Thyroid gland (tissue), 4 donors: ENCODE results near the gene NSMCE1.
A peak's percentile ranks its signal among the peaks of the same experiment; 100 is the strongest.

Source experiments
- POLR2A ChIP-seq, 2 donors: fragments of 450-650 bp; IDR thresholded peaks; one replicate each; pipeline ENCODE4 v1.6.1; 2017; ENCODE audit warnings: antibody characterized with exemption in 2 of 2, mild to moderate bottlenecking in 2 of 2, moderate library complexity in 1 of 2
- TF ChIP-seq, protein P1 (sequence below), 6 experiments: fragments of 200-600 bp in 3 of 6; fragments of 450-650 bp in 3 of 6; sonication (generic) in 3 of 6; IDR thresholded peaks; one replicate each; pipeline ENCODE4 v1.5.1; 2016 to 2019; ENCODE audit warnings: antibody characterized with exemption in 6 of 6, mild to moderate bottlenecking in 2 of 6, inconsistent platforms in 1 of 6, moderate library complexity in 1 of 6

DNA sequence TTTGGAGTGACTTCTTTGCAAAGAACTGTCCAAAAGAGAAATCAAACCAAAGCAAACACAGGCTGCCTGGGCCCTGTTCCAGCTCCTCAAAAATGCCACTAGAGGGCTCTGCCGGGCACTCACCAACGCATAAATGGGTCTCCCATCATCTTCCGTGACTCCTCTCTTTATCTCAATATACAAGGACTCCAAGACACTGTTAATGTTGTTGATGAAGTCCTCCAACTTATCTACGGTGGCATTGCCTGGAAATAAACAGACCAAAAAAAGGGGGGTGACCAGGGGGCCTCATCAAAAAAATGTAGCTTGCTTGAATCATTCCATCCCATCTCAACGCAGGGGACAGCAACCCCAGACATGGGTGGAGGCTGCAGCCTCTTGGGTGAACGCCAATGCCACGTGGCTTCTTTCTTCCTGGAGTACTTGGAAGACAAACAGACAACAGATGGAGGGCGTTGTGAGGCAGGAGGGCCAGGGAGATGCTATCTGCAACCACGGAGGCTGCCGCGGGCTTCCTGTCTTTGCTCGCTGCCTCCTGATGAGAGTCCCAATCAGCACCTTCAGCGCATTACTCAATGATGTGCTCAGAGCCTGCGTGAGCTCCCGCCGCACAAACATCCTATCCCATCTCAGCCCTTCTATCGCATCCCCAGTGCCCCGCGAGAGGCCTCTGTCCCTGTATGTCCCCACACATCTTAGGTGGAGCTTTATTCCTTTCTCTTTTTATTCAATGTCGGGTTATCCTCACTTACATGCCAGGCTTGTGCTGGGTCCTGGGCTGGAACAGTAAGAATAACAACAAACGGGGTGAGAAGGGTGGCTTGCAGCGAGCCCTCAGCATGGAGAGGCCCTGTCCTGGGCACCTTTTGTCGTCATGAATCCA is 33.3 kb downstream of the NSMCE1 start:
- TF ChIP-seq, protein P1, sequence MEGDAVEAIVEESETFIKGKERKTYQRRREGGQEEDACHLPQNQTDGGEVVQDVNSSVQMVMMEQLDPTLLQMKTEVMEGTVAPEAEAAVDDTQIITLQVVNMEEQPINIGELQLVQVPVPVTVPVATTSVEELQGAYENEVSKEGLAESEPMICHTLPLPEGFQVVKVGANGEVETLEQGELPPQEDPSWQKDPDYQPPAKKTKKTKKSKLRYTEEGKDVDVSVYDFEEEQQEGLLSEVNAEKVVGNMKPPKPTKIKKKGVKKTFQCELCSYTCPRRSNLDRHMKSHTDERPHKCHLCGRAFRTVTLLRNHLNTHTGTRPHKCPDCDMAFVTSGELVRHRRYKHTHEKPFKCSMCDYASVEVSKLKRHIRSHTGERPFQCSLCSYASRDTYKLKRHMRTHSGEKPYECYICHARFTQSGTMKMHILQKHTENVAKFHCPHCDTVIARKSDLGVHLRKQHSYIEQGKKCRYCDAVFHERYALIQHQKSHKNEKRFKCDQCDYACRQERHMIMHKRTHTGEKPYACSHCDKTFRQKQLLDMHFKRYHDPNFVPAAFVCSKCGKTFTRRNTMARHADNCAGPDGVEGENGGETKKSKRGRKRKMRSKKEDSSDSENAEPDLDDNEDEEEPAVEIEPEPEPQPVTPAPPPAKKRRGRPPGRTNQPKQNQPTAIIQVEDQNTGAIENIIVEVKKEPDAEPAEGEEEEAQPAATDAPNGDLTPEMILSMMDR (IDR thresholded peaks at IDR 0.05), result peak; percentile 55 to 87 (median 68)
- TF ChIP-seq POLR2A (IDR thresholded peaks at IDR 0.05), result no peak
